Uterus (tissue), 2 donors: Measurements from ENCODE around the gene OR10K1.

Source experiments
- POLR2A ChIP-seq, 2 donors: fragments of 450-650 bp; IDR thresholded peaks; one replicate each; pipeline ENCODE4 v1.6.1; 2016; ENCODE audit warnings: antibody characterized with exemption in 2 of 2, mild to moderate bottlenecking in 1 of 2, moderate library complexity in 1 of 2
- TF ChIP-seq, protein P1 (sequence below), 4 experiments: fragments of 200-600 bp in 2 of 4; fragments of 450-650 bp in 2 of 4; sonication (generic) in 2 of 4; IDR thresholded peaks; one replicate each; pipeline ENCODE4 v1.5.1; 2016 to 2019; ENCODE audit warnings: antibody characterized with exemption in 4 of 4, mild to moderate bottlenecking in 2 of 4, moderate library complexity in 1 of 4

- no peak for TF ChIP-seq POLR2A (IDR thresholded peaks at IDR 0.05)
- TF ChIP-seq, protein P1, sequence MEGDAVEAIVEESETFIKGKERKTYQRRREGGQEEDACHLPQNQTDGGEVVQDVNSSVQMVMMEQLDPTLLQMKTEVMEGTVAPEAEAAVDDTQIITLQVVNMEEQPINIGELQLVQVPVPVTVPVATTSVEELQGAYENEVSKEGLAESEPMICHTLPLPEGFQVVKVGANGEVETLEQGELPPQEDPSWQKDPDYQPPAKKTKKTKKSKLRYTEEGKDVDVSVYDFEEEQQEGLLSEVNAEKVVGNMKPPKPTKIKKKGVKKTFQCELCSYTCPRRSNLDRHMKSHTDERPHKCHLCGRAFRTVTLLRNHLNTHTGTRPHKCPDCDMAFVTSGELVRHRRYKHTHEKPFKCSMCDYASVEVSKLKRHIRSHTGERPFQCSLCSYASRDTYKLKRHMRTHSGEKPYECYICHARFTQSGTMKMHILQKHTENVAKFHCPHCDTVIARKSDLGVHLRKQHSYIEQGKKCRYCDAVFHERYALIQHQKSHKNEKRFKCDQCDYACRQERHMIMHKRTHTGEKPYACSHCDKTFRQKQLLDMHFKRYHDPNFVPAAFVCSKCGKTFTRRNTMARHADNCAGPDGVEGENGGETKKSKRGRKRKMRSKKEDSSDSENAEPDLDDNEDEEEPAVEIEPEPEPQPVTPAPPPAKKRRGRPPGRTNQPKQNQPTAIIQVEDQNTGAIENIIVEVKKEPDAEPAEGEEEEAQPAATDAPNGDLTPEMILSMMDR (IDR thresholded peaks at IDR 0.05), result no peak
Measured at GRCh38 chr1:158496374-158496773, 34.7 kb downstream of the OR10K1 start.
